NT2/D1 (cell line): ENCODE data around the gene LIMCH1.

Source experiments
- DNase-seq: peaks from one replicate; pipeline ENCODE4 v3.0.0-alpha.2; 2011; ENCODE audit warnings: low read depth, low spot score
- H3K27me3 ChIP-seq: 2 replicates; pipeline ENCODE4 v1.6.0; 2011; ENCODE audit warnings: mild to moderate bottlenecking; ENCODE audit not compliant: insufficient read length, insufficient read depth
- H3K36me3 ChIP-seq: 2 replicates; pipeline ENCODE4 v1.6.1; 2011; ENCODE audit warnings: mild to moderate bottlenecking, low read length, mixed read lengths; ENCODE audit not compliant: insufficient read depth, insufficient read length
- H3K4me1 ChIP-seq: 2 replicates; pipeline ENCODE4 v1.5.1; 2011; ENCODE audit not compliant: insufficient read depth, insufficient read length
- H3K4me3 ChIP-seq: 2 replicates; pipeline ENCODE4 v1.5.1; 2011; ENCODE audit warnings: low read depth; ENCODE audit not compliant: insufficient read length
- H3K9ac ChIP-seq: 2 replicates; pipeline ENCODE4 v1.6.0; 2011; ENCODE audit warnings: low read depth; ENCODE audit not compliant: insufficient read length
- H3K9me3 ChIP-seq: 2 replicates; pipeline ENCODE4 v1.5.1; 2011; ENCODE audit warnings: mild to moderate bottlenecking, low read length; ENCODE audit not compliant: insufficient read depth
- SUZ12 ChIP-seq: IDR thresholded peaks from 2 replicates; pipeline ENCODE4 v1.6.1; 2011; ENCODE audit not compliant: insufficient read length, insufficient read depth; ENCODE audit errors: extremely low read depth
- YY1 ChIP-seq: IDR thresholded peaks from 2 replicates; pipeline ENCODE4 v1.6.1; 2011; ENCODE audit not compliant: insufficient read length, insufficient read depth
- ZNF274 ChIP-seq: IDR thresholded peaks from 2 replicates; pipeline ENCODE4 v1.6.1; 2011; ENCODE audit warnings: mild to moderate bottlenecking, low read depth, low read length

LIMCH1 gene

DNA sequence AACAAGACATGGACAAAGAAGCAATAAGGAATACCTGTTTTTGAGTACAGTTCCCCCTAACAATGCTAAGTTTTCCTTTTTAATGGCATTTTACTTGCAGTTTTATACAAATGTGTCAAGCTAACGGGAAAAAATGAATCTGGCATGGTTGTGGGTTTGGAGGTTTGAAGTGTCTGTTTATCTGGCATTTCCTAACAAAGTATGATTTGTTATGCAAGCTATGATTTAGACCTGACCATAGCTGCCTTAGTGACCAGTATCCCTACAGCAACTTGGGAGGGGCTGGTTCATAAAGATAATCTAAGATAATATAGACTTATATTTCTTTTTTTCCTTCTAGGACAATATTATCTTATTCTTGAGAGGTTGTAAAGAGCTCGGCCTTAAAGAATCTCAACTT lies 60.6 kb downstream of the LIMCH1 start:
- TF ChIP-seq ZNF274 (no peak), SUZ12 (no peak), YY1 (no peak)
- H3K36me3 ChIP-seq, result no peaks in the 10 kb centered on the region
- no peak for DNase-seq
- H3K9me3 ChIP-seq, result no peaks in the 10 kb centered on the region
- no peak overlapping the region for H3K9ac ChIP-seq
- H3K4me3 ChIP-seq, result no peak overlapping the region
- no peaks in the 10 kb centered on the region for H3K27me3 ChIP-seq
- H3K4me1 ChIP-seq, result no peaks in the 10 kb centered on the region

DNA sequence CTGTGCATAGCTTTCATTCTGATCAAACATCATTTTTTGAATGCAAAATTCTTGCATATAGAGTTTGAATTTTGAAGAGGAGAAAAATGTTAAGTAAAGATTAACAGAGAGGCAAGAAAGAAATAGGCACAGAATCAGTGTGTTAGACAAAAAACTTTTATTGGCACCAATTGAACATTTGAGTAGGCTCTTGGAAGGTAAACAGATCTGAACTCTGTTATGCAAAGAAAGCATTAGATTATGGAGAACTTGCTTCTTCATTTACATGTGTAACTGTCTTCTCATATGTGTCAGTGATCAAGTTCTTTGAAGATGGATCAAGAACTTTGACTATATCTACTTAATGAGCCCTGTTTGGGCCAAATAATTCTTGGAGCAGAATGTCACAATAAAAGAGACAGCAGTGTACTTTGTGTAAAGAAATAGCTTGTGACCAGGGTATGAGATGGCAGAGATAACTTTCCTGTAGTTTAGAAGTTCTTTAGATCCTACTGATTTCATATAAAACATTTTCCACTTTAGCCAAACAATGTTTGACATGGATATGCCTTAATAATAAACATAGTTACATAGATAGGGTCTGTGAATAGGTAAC lies 61.3 kb downstream of the LIMCH1 start:
- no peaks in the 10 kb centered on the region for H3K4me1 ChIP-seq
- H3K9me3 ChIP-seq, result no peaks in the 10 kb centered on the region
- no peak for DNase-seq
- H3K36me3 ChIP-seq, result no peaks in the 10 kb centered on the region
- no peak for TF ChIP-seq YY1
- TF ChIP-seq ZNF274, result no peak
- TF ChIP-seq SUZ12, result no peak
- H3K4me3 ChIP-seq, result no peak overlapping the region
- H3K9ac ChIP-seq, result no peak overlapping the region
- H3K27me3 ChIP-seq, result no peaks in the 10 kb centered on the region

DNA sequence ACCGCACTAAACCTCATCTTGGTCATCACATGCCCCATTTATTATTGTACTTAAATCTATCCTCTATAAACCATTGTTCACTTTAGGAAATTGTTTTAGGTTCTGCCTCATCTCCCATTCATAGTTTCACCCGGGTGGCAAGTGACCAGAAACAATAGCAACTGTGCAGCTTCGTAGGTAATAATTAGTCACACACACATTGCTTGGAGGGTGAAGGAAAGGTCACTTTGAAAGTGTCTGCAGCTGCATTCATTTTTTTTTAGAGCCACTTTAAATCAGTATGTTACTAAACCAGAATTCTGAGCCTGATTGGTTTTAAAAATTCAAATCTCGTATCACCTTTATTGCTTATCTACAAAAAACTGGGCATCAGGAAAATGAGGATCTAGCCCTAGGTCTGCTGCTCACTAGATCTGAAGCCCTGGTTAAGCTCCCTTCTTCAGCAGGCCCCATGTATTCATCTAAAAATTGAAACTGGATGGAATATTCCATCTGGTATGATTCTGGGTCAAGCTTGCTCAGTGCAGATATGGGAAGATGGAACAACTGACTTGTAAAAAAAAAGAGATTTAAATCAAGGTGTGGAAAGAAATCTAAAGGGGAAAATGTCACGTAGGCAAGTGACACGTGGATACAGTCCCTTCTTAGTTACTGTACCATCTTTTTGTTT lies 62.4 kb downstream of the LIMCH1 start:
- Histone ChIP-seq H3K4me3 (no peak overlapping the region), H3K27me3 (no peaks in the 10 kb centered on the region), H3K4me1 (no peaks in the 10 kb centered on the region), H3K9ac (no peak overlapping the region), H3K9me3 (no peaks in the 10 kb centered on the region), H3K36me3 (no peaks in the 10 kb centered on the region)
- DNase-seq, result no peak
- TF ChIP-seq YY1 (no peak), ZNF274 (no peak), SUZ12 (no peak)

DNA sequence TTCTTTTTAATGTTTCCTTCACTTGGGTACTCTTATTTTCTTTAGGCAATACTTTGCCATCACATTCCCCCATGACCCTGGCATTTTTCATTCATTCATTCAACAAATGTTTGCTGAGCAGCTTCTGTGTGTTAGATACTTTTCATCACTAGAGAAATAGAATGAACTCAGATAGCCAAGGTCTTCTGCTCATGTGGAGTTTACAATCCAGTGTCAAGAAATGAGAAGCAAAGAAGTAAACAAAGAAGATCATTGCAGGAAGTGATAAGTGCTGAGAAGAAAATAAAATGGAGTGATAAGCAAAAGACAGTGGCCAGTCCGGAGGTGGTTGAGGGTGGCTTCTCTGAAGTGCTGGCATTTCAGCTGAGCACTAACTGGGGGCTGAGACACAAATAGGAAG lies 63.1 kb downstream of the LIMCH1 start:
- Histone ChIP-seq H3K4me3 (no peak overlapping the region), H3K9me3 (no peaks in the 10 kb centered on the region), H3K4me1 (no peaks in the 10 kb centered on the region), H3K36me3 (no peaks in the 10 kb centered on the region), H3K9ac (no peak overlapping the region), H3K27me3 (no peaks in the 10 kb centered on the region)
- DNase-seq, result no peak
- no peak for TF ChIP-seq YY1
- TF ChIP-seq SUZ12, result no peak
- TF ChIP-seq ZNF274, result no peak

DNA sequence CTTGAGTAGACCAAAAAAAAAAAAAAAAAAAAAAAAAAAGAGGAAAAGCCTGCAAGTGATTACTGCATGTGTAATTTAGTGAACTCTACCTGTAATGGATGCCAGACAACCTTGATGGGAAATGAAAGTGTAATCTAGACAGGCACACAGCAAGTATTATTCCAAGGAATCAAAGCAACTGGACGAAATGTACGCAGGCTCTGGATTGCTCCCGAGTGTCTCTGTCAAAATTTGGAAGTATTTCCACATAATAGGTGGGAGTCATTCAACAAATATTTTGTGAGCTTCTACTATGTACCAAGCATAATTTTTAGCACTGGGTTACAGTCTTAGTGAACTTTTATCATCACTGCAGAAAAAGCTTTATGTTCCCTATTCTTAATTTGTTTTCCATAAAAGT lies 64.2 kb downstream of the LIMCH1 start:
- Histone ChIP-seq H3K9ac (no peak overlapping the region), H3K36me3 (no peaks in the 10 kb centered on the region), H3K4me1 (no peaks in the 10 kb centered on the region), H3K4me3 (no peak overlapping the region), H3K27me3 (no peaks in the 10 kb centered on the region), H3K9me3 (no peaks in the 10 kb centered on the region)
- TF ChIP-seq YY1, result no peak
- TF ChIP-seq SUZ12, result no peak
- no peak for TF ChIP-seq ZNF274
- DNase-seq, result no peak

DNA sequence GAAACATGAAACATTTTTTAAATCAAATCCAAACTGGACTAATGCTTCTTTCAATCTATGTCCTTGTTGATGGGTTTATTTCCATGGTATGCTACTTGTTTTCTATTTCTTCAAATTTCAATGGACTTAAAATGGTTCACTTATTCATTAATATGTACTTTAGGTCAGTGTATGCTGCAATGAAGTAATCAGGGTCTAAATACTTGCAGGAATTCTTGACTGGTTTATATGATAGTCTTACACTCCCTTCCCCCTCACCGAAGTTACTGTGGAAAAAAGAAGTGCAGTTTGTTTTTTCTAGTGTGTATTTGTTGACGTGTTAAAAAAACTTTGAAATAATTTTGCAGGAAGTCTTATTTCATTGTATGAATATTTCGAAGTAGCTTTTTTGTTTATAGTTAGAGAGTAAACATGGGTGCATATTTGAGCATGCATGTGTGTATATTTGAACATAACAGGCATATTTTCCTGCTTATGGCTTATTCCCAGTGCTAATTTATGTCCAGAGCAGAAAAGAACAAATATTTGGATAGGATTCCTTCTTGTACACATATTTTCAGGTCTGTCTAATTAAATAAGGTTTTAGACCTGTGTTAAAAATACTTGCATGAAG lies 65.0 kb downstream of the LIMCH1 start:
- no peak for DNase-seq
- H3K9ac ChIP-seq, result no peak overlapping the region
- H3K9me3 ChIP-seq, result no peaks in the 10 kb centered on the region
- TF ChIP-seq ZNF274 (no peak), YY1 (no peak), SUZ12 (no peak)
- no peak overlapping the region for H3K4me3 ChIP-seq
- H3K27me3 ChIP-seq, result no peaks in the 10 kb centered on the region
- H3K36me3 ChIP-seq, result no peaks in the 10 kb centered on the region
- H3K4me1 ChIP-seq, result no peaks in the 10 kb centered on the region

DNA sequence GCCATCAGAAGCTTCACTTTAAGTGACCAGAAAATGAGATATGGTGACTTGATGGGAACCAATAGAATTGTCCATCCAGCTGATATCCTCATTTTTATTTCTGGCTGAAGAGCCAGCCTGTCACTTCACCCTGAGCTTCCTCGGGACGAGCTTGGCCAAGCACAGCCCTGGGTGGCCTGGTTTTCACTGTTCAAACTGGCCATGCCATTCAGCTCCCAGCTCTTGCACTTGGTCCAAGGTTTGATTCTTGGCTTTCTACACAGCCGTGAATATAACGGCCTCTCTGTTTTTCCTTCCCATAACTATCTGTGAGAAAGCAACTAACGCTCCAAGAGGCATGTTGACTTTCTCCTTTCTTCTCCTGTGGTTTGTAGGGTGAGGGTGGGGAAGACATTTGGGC lies 71.9 kb downstream of the LIMCH1 start:
- Histone ChIP-seq H3K4me1 (no peaks in the 10 kb centered on the region), H3K9ac (no peak overlapping the region), H3K27me3 (peaks cover 18% of the 10 kb centered on the region), H3K9me3 (no peaks in the 10 kb centered on the region), H3K36me3 (no peaks in the 10 kb centered on the region), H3K4me3 (no peak overlapping the region)
- no peak for DNase-seq
- TF ChIP-seq SUZ12 (no peak), ZNF274 (no peak), YY1 (no peak)

DNA sequence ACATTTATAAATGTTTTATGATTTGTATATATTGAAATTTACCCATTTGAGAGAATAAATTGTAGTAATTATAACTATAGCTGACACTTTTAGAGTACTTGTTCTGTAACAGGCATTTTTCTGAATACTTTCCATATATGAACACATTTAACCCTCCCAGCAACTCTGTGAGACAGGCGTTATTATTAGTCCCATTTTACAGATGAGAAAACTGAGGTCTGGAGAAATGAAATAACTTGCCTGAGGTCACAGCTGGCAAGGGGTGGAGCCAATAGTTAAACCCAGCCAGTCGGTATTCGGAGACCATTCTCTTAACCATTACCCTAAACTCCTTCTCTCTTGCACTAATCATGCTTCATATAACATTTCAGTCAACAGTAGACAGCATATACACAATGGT lies 72.5 kb downstream of the LIMCH1 start:
- Histone ChIP-seq H3K4me3 (no peak overlapping the region), H3K9ac (no peak overlapping the region), H3K9me3 (no peaks in the 10 kb centered on the region), H3K36me3 (no peaks in the 10 kb centered on the region), H3K4me1 (no peaks in the 10 kb centered on the region), H3K27me3 (peaks cover 18% of the 10 kb centered on the region)
- DNase-seq, result no peak
- TF ChIP-seq ZNF274 (no peak), SUZ12 (no peak), YY1 (no peak)
